Pancreas (tissue), 10 donors: ENCODE data around the gene EVA1C. TPM values are rescaled to one million over a fixed set of nuclear protein-coding genes. Genes with fewer than 3 reads are reported as not detected.

Source experiments
- ATAC-seq, 4 donors: fragments of 200-7000 bp; cut with Tn5 transposase; one replicate each; pipeline versions ENCODE4 v1.8.0 to v1.9.1; 2020; ENCODE audit warnings: mild to moderate bottlenecking in 4 of 4, moderate library complexity in 4 of 4
- DNase-seq, 6 donors: peaks; one replicate each; pipeline ENCODE4 v3.0.0-alpha.2; 2020
- FAIRE-seq: peaks from 2 replicates; lab custom pipeline; 2012; peaks lifted over from hg19 to GRCh38; lab: Jason Lieb, UNC
- H3K27ac ChIP-seq, 4 donors: fragments of 200-600 bp; sonication (generic); 1 replicate in 3 of 4; 2 replicates in 1 of 4; pipeline versions ENCODE4 v1.5.0 to v1.8.0; 2020
- H3K27me3 ChIP-seq, 4 donors: fragments of 200-600 bp; one replicate each; pipeline ENCODE4 v1.8.0; 2021
- H3K36me3 ChIP-seq, 3 donors: fragments of 200-600 bp; sonication (generic) in 1 of 3; one replicate each; pipeline versions ENCODE4 v1.5.0 to v1.8.0; 2020 to 2021
- H3K4me1 ChIP-seq, 3 donors: fragments of 200-600 bp; one replicate each; pipeline ENCODE4 v1.8.0; 2021
- H3K4me3 ChIP-seq, 4 donors: fragments of 200-600 bp; sonication (generic) in 2 of 4; one replicate each; pipeline versions ENCODE4 v1.5.0 to v1.8.0; 2020 to 2021
- H3K9me3 ChIP-seq, 4 donors: fragments of 200-600 bp; one replicate each; pipeline ENCODE4 v1.8.0; 2021
- CTCF ChIP-seq, 4 donors: fragments of 200-600 bp; sonication (generic) in 3 of 4; IDR thresholded peaks; one replicate each; pipeline versions ENCODE4 v1.5.0 to v1.8.0; 2021; ENCODE audit warnings: antibody characterized with exemption in 4 of 4
- WGBS, 2 donors: extraction: QIAGEN DNeasy Blood & Tissue Kit; methylation state at CpG; one replicate each; pipeline ENCODE4 v1.1.7; 2013; 5-methylcytosine and 5-hydroxymethylcytosine counted together
- intact Hi-C, 3 donors: fragments of 100-400 bp; cut with DNase I; formaldehyde crosslinking; loops; one replicate each; pipeline versions ENCODE4 v1.11.1 to v1.14.2; 2022
- polyA plus RNA-seq, 2 donors: library from polyadenylated mRNA; stranded (reverse); fragments of 200-250 nt; gene quantifications; one replicate each; pipeline ENCODE4 v1.2.3, GENCODE V29; 2013
- total RNA-seq, 6 donors: library from RNA; stranded (reverse); fragmentation: NEBNext Ultra II Directional in 4 of 6; extraction: Animal tissue kit (Norgen Biotek cat#: 25700) in 4 of 6; gene quantifications; one replicate each; pipeline versions ENCODE4 v1.2.1 to v1.2.4, GENCODE V29; 2021 to 2023
- donor health status: healthy with polysubstance abuse.
- donor health status: DM: no; HTN: no; CAD: no; lungs with moderate emphysema.
- donor health status: DM: no; HTN: no; CAD: no.
- donor health status: control.
- donor health status: control.
- donor health status: Bipolar disorder and iron deficiency.
- donor health status: DM: yes; HTN: yes; CAD: no.
- donor health status: DM: no; HTN: no; CAD: no.
- donor health status: DM: no; HTN: no; CAD: no.
- donor health status: DM: yes; HTN: yes; CAD: no.

Gene EVA1C
- total and polyA plus RNA-seq, 8 donors: 7.9 to 35.9 (median 11.6) TPM

DNA sequence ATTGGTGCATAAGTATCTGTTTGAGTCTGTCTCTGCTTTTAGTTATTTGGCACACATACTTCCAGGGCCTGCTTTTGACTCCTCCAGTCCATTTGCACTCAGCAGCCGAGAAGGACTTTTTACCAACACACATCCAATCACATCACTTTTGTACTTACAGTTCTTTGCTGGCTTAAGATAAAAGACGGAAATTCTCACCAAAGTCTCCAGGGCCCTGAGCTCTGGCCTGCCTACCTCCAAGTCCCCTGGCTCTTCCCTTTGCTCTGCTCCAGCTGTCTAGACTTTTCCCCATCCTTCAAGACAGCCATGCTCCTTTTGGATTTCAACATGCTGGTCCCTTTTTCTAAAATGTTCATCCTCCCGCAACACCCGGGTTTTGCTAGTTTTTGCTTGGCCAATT, 2.2 kb upstream of the EVA1C start:
- no peak overlapping the region for H3K4me3 ChIP-seq
- no peak for TF ChIP-seq CTCF (IDR thresholded peaks at IDR 0.05)
- 76 to 81% methylated on average over 4 of the region's 4 CpGs for WGBS, 2 donors
- ATAC-seq: no peak
- no peaks in the 10 kb centered on the region for H3K27me3 ChIP-seq
- FAIRE-seq: no peak
- peak overlapping the region in 1 of 4 donors; percentile 93 for H3K27ac ChIP-seq
- no peak for DNase-seq
- H3K36me3 ChIP-seq: no peaks in the 10 kb centered on the region
- no peaks in the 10 kb centered on the region for H3K9me3 ChIP-seq
- H3K4me1 ChIP-seq: peaks cover 0 to 10% (median 6%) of the 10 kb centered on the region in 3 donors
- intact Hi-C loops: loop anchor here in 1 of 3 donors (5.0 kb wide), 1 partner anchor 162 kb away; no protein-coding TSS in a partner anchor

DNA sequence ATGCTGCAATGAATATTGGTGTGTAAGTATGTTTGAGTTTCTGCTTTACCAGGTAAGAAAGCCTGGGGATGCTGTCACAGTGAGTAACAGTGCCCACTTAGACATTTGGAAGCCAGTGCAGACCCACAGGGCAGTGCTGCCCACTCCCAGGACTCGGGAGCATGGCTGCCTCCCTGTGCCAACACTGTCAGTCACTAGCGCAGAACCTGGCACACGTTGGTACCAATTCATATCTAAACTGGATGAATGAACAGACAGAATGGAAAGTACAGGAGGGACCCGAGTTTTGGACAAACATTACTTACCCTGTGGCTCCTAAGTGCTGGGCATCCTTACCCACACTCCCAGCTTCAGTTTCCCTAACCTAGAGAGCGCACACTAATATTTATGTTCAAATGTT, 1.6 kb upstream of the EVA1C start:
- peak overlapping the region; percentile 91 to 94 (median 93) for H3K27ac ChIP-seq
- no peaks in the 10 kb centered on the region for H3K36me3 ChIP-seq
- H3K4me1 ChIP-seq: peaks cover 0 to 10% (median 6%) of the 10 kb centered on the region in 3 donors
- no peaks in the 10 kb centered on the region for H3K27me3 ChIP-seq
- H3K9me3 ChIP-seq: no peaks in the 10 kb centered on the region
- intact Hi-C loops: loop anchor here in 1 of 3 donors (5.0 kb wide), 1 partner anchor 161 kb away; no protein-coding TSS in a partner anchor
- no peak for TF ChIP-seq CTCF (IDR thresholded peaks at IDR 0.05)
- no peak for ATAC-seq
- DNase-seq: no peak
- WGBS, 2 donors: 28 to 30% methylated on average over 5 of the region's 5 CpGs
- H3K4me3 ChIP-seq: peak overlapping the region in 2 of 4 donors; percentile 79 to 89
- FAIRE-seq: no peak

DNA sequence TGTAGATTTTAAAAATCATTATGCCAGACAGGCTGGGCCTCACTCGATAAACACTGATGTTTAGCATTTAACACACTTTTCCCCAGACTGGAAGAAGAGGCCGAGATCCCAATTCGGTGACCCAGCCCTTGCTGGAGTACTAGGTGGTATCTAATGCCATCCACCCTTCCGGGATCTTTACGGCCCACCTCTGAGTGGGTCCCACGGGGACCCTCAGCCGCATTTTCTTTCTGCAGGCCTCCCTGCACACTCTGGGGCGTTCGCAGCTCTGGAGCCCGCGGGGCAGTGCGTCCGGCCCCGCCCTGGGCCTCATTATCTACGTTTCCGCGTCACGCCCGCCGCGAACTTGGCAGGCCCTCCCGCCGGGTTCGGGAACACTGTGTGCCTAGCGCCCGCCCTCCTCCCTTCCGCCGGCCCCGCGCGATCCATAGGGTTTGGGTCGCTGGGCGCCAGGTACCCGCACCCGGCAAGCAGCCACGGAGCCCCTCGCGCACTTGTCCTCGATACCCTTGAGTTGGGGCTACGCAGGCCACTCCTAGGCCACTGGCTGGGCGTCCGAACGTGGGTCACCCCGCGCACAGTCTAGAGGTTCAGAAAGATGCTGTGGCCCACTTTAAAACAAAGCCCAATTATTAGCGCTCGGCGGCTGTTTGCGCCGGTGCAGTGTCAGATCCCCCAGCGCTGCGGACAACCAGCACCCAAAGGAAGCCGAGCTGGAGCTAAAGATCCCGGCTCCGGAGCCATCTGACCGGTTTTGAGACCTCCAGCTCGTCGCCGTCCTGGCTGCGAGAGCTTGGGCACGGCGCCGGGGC, 950 bp upstream of the EVA1C start:
- peak overlapping the region; percentile 91 to 94 (median 93) for H3K27ac ChIP-seq
- peaks cover 0 to 10% (median 6%) of the 10 kb centered on the region in 3 donors for H3K4me1 ChIP-seq
- no peak for FAIRE-seq
- TF ChIP-seq CTCF (IDR thresholded peaks at IDR 0.05): no peak
- H3K36me3 ChIP-seq: no peaks in the 10 kb centered on the region
- DNase-seq: peak; percentile 75 to 93 (median 86)
- ATAC-seq: peak; percentile 84 to 87 (median 86)
- no peaks in the 10 kb centered on the region for H3K27me3 ChIP-seq
- H3K4me3 ChIP-seq: peak overlapping the region; percentile 55 to 89 (median 72)
- no peaks in the 10 kb centered on the region for H3K9me3 ChIP-seq
- intact Hi-C loops: loop anchor here in 1 of 3 donors (5.0 kb wide), 1 partner anchor 161 kb away; no protein-coding TSS in a partner anchor
- WGBS, 2 donors: 1% methylated on average over 60 to 63 of the region's 63 CpGs

DNA sequence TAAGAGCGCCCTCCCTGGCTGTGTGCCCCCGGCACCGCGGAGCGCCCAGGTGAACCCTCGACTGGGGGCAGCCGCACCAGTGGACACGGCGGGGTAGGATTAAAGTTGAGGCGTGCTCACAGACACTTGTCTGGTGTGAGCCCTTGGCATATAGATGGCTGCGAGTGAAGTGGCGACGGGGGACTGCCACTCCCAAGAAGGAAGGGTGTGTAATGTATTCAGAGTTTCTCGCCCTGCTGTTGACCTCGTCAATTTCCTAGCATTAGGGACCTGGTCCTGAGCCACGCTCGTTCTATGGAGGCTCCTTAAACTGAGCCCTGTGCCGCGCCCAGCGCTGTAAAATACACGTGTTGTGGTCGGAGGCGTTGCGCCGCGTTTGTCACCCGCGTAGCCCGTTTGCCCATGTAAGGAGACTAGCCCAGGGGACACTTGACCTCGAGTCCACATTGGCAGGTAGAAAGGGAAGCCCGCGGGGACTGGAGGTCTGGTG, 554 bp downstream of the EVA1C start:
- Histone ChIP-seq H3K9me3 (no peaks in the 10 kb centered on the region), H3K27ac (peak overlapping the region; percentile 91 to 94 (median 93)), H3K36me3 (no peaks in the 10 kb centered on the region), H3K4me1 (peaks cover 0 to 10% (median 6%) of the 10 kb centered on the region in 3 donors), H3K27me3 (no peaks in the 10 kb centered on the region), H3K4me3 (peak overlapping the region; percentile 55 to 89 (median 72))
- TF ChIP-seq CTCF (IDR thresholded peaks at IDR 0.05): no peak
- intact Hi-C loops: loop anchor here in 1 of 3 donors (5.0 kb wide), 1 partner anchor 159 kb away; no protein-coding TSS in a partner anchor
- FAIRE-seq: no peak
- ATAC-seq: peak in 3 of 4 donors; percentile 2 to 4 (median 3)
- DNase-seq: peak; percentile 23 to 64 (median 47)
- 33 to 39% methylated on average over 32 of the region's 32 CpGs for WGBS, 2 donors
